Left ventricle myocardium inferior (tissue), 1 donor: ENCODE results near the gene ADAM12. TPM values are rescaled to one million over a fixed set of nuclear protein-coding genes. Genes with fewer than 3 reads are reported as not detected.

Experiments used
- DNase-seq: peaks from one replicate; pipeline ENCODE4 v3.0.0-alpha.2; 2020
- H3K27ac ChIP-seq: fragments of 200-600 bp; replicated peaks from 2 replicates; pipeline ENCODE4 v1.8.0; 2021
- H3K27me3 ChIP-seq: fragments of 200-600 bp; 2 replicates; pipeline ENCODE4 v1.8.0; 2021; ENCODE audit warnings: low read depth
- H3K36me3 ChIP-seq: fragments of 200-600 bp; 2 replicates; pipeline ENCODE4 v1.8.0; 2021
- H3K4me1 ChIP-seq: fragments of 200-600 bp; 2 replicates; pipeline ENCODE4 v1.8.0; 2021
- H3K4me3 ChIP-seq: fragments of 200-600 bp; 2 replicates; pipeline ENCODE4 v1.8.0; 2021; ENCODE audit warnings: mild to moderate bottlenecking, moderate library complexity
- H3K9me3 ChIP-seq: fragments of 200-600 bp; replicated peaks from 2 replicates; pipeline ENCODE4 v1.8.0; 2021
- CTCF ChIP-seq: fragments of 200-600 bp; IDR thresholded peaks from 2 replicates; pipeline ENCODE4 v1.8.0; 2021; ENCODE audit warnings: antibody characterized with exemption, mild to moderate bottlenecking, borderline replicate concordance
- intact Hi-C: fragments of 100-400 bp; cut with micrococcal nuclease; formaldehyde crosslinking; loops from one replicate; pipeline ENCODE4 v1.11.0; 2022
- total RNA-seq: library from RNA; stranded (reverse); fragmentation: NEBNext Ultra II Directional; extraction: Animal tissue kit (Norgen Biotek cat#: 25700); gene quantifications from one replicate; pipeline ENCODE4 v1.2.1, GENCODE V29; 2021
- donor health status: DM: no; HTN: yes; CAD: no; lungs with severe emphysema.

Gene ADAM12
- total RNA-seq, 1 donor from 2014 or later, result 0.27 TPM

GRCh38 chr10:126074291-126074690 is 314.0 kb downstream of the ADAM12 start:
- DNase-seq, result no peak
- Histone ChIP-seq H3K4me1 (no peaks in the 10 kb centered on the region), H3K36me3 (no peaks in the 10 kb centered on the region), H3K4me3 (no peak overlapping the region), H3K27me3 (peaks cover 21% of the 10 kb centered on the region), H3K9me3 (peaks cover 9% of the 10 kb centered on the region), H3K27ac (no peak overlapping the region)
- intact Hi-C loops, result no loop called here
- no peak for TF ChIP-seq CTCF

- intact Hi-C loops, result no loop called here
- H3K4me1 ChIP-seq, result no peaks in the 10 kb centered on the region
- no peak overlapping the region for H3K27ac ChIP-seq
- H3K9me3 ChIP-seq, result peaks cover 9% of the 10 kb centered on the region
- H3K36me3 ChIP-seq, result no peaks in the 10 kb centered on the region
- peaks cover 18% of the 10 kb centered on the region for H3K27me3 ChIP-seq
- DNase-seq, result no peak
- no peak for TF ChIP-seq CTCF
- H3K4me3 ChIP-seq, result no peak overlapping the region
Observed at GRCh38 chr10:126073606-126074005, 314.7 kb downstream of the ADAM12 start.

- intact Hi-C loops, result no loop called here
- no peak overlapping the region for H3K27ac ChIP-seq
- no peak for DNase-seq
Observed at GRCh38 chr10:126072622-126073021, 315.7 kb downstream of the ADAM12 start.

GRCh38 chr10:126070476-126071215 is 317.6 kb downstream of the ADAM12 start:
- Histone ChIP-seq H3K27ac (no peak overlapping the region), H3K4me3 (no peak overlapping the region), H3K27me3 (peaks cover 8% of the 10 kb centered on the region), H3K36me3 (no peaks in the 10 kb centered on the region), H3K9me3 (no peaks in the 10 kb centered on the region), H3K4me1 (no peaks in the 10 kb centered on the region)
- intact Hi-C loops, result no loop called here
- no peak for TF ChIP-seq CTCF
- DNase-seq, result no peak

More at GRCh38 chr10:126072622-126073021, 315.7 kb downstream of the ADAM12 start:
- Histone ChIP-seq H3K9me3 (peaks cover 6% of the 10 kb centered on the region), H3K27me3 (peaks cover 11% of the 10 kb centered on the region), H3K36me3 (no peaks in the 10 kb centered on the region), H3K4me1 (no peaks in the 10 kb centered on the region), H3K4me3 (no peak overlapping the region)
- no peak for TF ChIP-seq CTCF

- intact Hi-C loops, result no loop called here
- DNase-seq, result no peak
- Histone ChIP-seq H3K27me3 (no peaks in the 10 kb centered on the region), H3K4me1 (peaks cover 3% of the 10 kb centered on the region), H3K36me3 (no peaks in the 10 kb centered on the region), H3K4me3 (no peak overlapping the region), H3K27ac (no peak overlapping the region), H3K9me3 (no peaks in the 10 kb centered on the region)
- no peak for TF ChIP-seq CTCF
Observed at GRCh38 chr10:126068322-126068721, 320.0 kb downstream of the ADAM12 start.
